Transverse colon (tissue), 4 donors: ENCODE data around the gene COX7A2L. TPM values are rescaled to one million over a fixed set of nuclear protein-coding genes. Genes with fewer than 3 reads are reported as not detected.
A peak's percentile ranks its signal among the peaks of the same experiment; 100 is the strongest.

ENCODE experiments used
- DNase-seq: peaks from one replicate; pipeline ENCODE4 v3.0.0-alpha.2; 2019
- H3K27ac ChIP-seq, 4 donors: fragments of 200-600 bp; sonication (generic); 2 replicates each; pipeline ENCODE4 v1.5.1; 2016 to 2018; ENCODE audit warnings: inconsistent platforms in 4 of 4
- H3K27me3 ChIP-seq: fragments of 200-600 bp; sonication (generic); 2 replicates; pipeline ENCODE4 v1.5.1; 2017; ENCODE audit warnings: inconsistent platforms
- H3K36me3 ChIP-seq, 4 donors: fragments of 200-600 bp; sonication (generic); 2 replicates each; pipeline ENCODE4 v1.5.1; 2017 to 2019; ENCODE audit warnings: inconsistent platforms in 4 of 4
- H3K4me1 ChIP-seq, 4 donors: fragments of 200-600 bp; sonication (generic); 2 replicates each; pipeline ENCODE4 v1.5.1; 2017 to 2020; ENCODE audit warnings: inconsistent platforms in 4 of 4
- H3K4me3 ChIP-seq, 4 donors: fragments of 200-600 bp; sonication (generic); 1 replicate in 1 of 4; 2 replicates in 3 of 4; pipeline versions ENCODE4 v1.5.1 to v1.6.1; 2017 to 2019; ENCODE audit warnings: inconsistent platforms in 4 of 4
- H3K9me3 ChIP-seq, 2 donors: fragments of 200-600 bp; sonication (generic); 2 replicates each; pipeline ENCODE4 v1.5.1; 2017 to 2019; ENCODE audit warnings: inconsistent platforms in 2 of 2
- CTCF ChIP-seq, 5 experiments: fragments of 200-600 bp in 3 of 5; fragments of 450-650 bp in 2 of 5; sonication (generic) in 3 of 5; IDR thresholded peaks; 1 replicate in 2 of 5; 2 replicates in 3 of 5; pipeline ENCODE4 v1.5.1; 2016 to 2017; ENCODE audit warnings: antibody characterized with exemption in 5 of 5, inconsistent platforms in 3 of 5, mild to moderate bottlenecking in 2 of 5, moderate library complexity in 1 of 5
- EP300 ChIP-seq: sonication (generic); formaldehyde crosslinking; IDR thresholded peaks from one replicate; pipeline ENCODE4 v1.6.1; 2017; ENCODE audit warnings: antibody characterized with exemption, low read depth
- POLR2A ChIP-seq: fragments of 450-650 bp; IDR thresholded peaks from one replicate; pipeline ENCODE4 v1.6.1; 2016; ENCODE audit warnings: antibody characterized with exemption, mild to moderate bottlenecking, moderate library complexity
- POLR2AphosphoS5 ChIP-seq, 3 donors: sonication (generic); formaldehyde crosslinking; IDR thresholded peaks; one replicate each; pipeline ENCODE4 v1.6.1; 2016; ENCODE audit warnings: antibody characterized with exemption in 3 of 3
- WGBS, 2 donors: methylation state at CpG; one replicate each; pipeline ENCODE4 v1.1.5; 2018; ENCODE audit warnings: low coverage in 1 of 2; 5-methylcytosine and 5-hydroxymethylcytosine counted together
- in situ Hi-C, 4 donors: fragments of 200-750 bp; cut with MboI; loops; one replicate each; pipeline versions ENCODE4 v1.15.0 to v1.15.1; 2017; ENCODE audit warnings: low sequenced_read_pairs in 3 of 4, low pct_ligation_motif_present in 1 of 4, low pct_unique_long_range_greater_than_20kb in 1 of 4
- intact Hi-C: fragments of 100-400 bp; cut with DNase I; formaldehyde crosslinking; loops from one replicate; pipeline ENCODE4 v1.15.1; 2023; ENCODE audit warnings: low total_unique reads
- total RNA-seq, 4 donors: library from RNA; depleted of rRNA; stranded (reverse); fragments of >200 nt; gene quantifications; one replicate each; pipeline ENCODE4 v1.1.0, GENCODE V29; 2016

COX7A2L gene
- total RNA-seq, 4 donors from 2014 or later: 12.3 to 180 (median 152) TPM

- H3K27ac ChIP-seq: peak overlapping the region; percentile 92 to 97 (median 94)
- H3K9me3 ChIP-seq: no peaks in the 10 kb centered on the region
- 0 to 7% methylated on average over 6 to 12 of the region's 12 CpGs for WGBS, 2 donors
- H3K4me3 ChIP-seq: peak overlapping the region; percentile 76 to 88 (median 84)
- TF ChIP-seq POLR2A: no peak
- TF ChIP-seq EP300: no peak
- no peak for TF ChIP-seq CTCF (IDR thresholded peaks at IDR 0.05)
- TF ChIP-seq POLR2AphosphoS5 (IDR thresholded peaks at IDR 0.05): no peak
- DNase-seq: no peak
- H3K27me3 ChIP-seq: no peaks in the 10 kb centered on the region
- H3K4me1 ChIP-seq: peaks cover 6 to 44% (median 19%) of the 10 kb centered on the region in 4 donors
- intact Hi-C loops (no loop called here), in situ Hi-C loops (loop anchor here in 2 of 4 donors (25.0 kb wide), 2 partner anchors 273 to 498 kb away; no protein-coding TSS in a partner anchor)
- no peaks in the 10 kb centered on the region for H3K36me3 ChIP-seq
Measured at GRCh38 chr2:42359965-42360483, 993 bp downstream of the COX7A2L start.

- in situ Hi-C loops (loop anchor here in 2 of 4 donors (25.0 kb wide), 2 partner anchors 272 to 497 kb away; no protein-coding TSS in a partner anchor), intact Hi-C loops (no loop called here)
- Histone ChIP-seq H3K36me3 (no peaks in the 10 kb centered on the region), H3K27me3 (no peaks in the 10 kb centered on the region), H3K9me3 (no peaks in the 10 kb centered on the region), H3K4me1 (peaks cover 6 to 48% (median 21%) of the 10 kb centered on the region in 4 donors), H3K4me3 (peak overlapping the region in 3 of 4 donors; percentile 80 to 88 (median 88)), H3K27ac (peak overlapping the region; percentile 92 to 97 (median 94))
- no peak for DNase-seq
- 14 to 23% methylated on average over 6 of the region's 6 CpGs for WGBS, 2 donors
- no peak for TF ChIP-seq POLR2A
- TF ChIP-seq POLR2AphosphoS5 (IDR thresholded peaks at IDR 0.05): no peak
- TF ChIP-seq CTCF (IDR thresholded peaks at IDR 0.05): no peak
Measured at GRCh38 chr2:42359304-42359964, 1.6 kb downstream of the COX7A2L start.

GRCh38 chr2:42353792-42354429 lies 7.1 kb downstream of the COX7A2L start:
- TF ChIP-seq CTCF (IDR thresholded peaks at IDR 0.05) (no peak), POLR2AphosphoS5 (IDR thresholded peaks at IDR 0.05) (no peak), EP300 (no peak), POLR2A (no peak)
- Histone ChIP-seq H3K36me3 (peaks cover 0 to 25% (median 0%) of the 10 kb centered on the region in 4 donors), H3K4me1 (peaks cover 0 to 25% (median 7%) of the 10 kb centered on the region in 4 donors), H3K27me3 (no peaks in the 10 kb centered on the region), H3K4me3 (no peak overlapping the region), H3K9me3 (no peaks in the 10 kb centered on the region), H3K27ac (no peak overlapping the region)
- intact Hi-C loops: no loop called here
- in situ Hi-C loops: loop anchor here in 2 of 4 donors (25.0 kb wide), 2 partner anchors 267 to 492 kb away; no protein-coding TSS in a partner anchor
- DNase-seq: no peak
- 86 to 87% methylated on average over 4 to 5 of the region's 5 CpGs for WGBS, 2 donors

GRCh38 chr2:42351864-42352263 lies 9.2 kb downstream of the COX7A2L start:
- Histone ChIP-seq H3K27me3 (no peaks in the 10 kb centered on the region), H3K36me3 (peaks cover 0 to 25% (median 0%) of the 10 kb centered on the region in 4 donors), H3K4me1 (peaks cover 0 to 7% (median 3%) of the 10 kb centered on the region in 4 donors), H3K27ac (no peak overlapping the region), H3K4me3 (no peak overlapping the region), H3K9me3 (no peaks in the 10 kb centered on the region)
- no peak for DNase-seq
- TF ChIP-seq EP300 (no peak), POLR2A (no peak), POLR2AphosphoS5 (IDR thresholded peaks at IDR 0.05) (no peak), CTCF (IDR thresholded peaks at IDR 0.05) (no peak)
- WGBS, 2 donors: 95 to 96% methylated on average over 4 to 5 of the region's 5 CpGs
- in situ Hi-C loops (loop anchor here in 2 of 4 donors (25.0 kb wide), 2 partner anchors 265 to 490 kb away; no protein-coding TSS in a partner anchor), intact Hi-C loops (no loop called here)
